Smooth muscle cell (in vitro differentiated cells): Measurements from ENCODE around the gene WDFY4. TPM values are rescaled to one million over a fixed set of nuclear protein-coding genes. Genes with fewer than 3 reads are reported as not detected.

Source experiments
- DNase-seq: peaks from one replicate; lab custom pipeline; 2025; ENCODE audit not compliant: unreplicated experiment; lab: John Stamatoyannopoulos, UW
- H2AFZ ChIP-seq: fragments of 200-600 bp; sonication (generic); 2 replicates; pipeline ENCODE4 v1.6.0; 2016; ENCODE audit warnings: antibody characterized with exemption, low read depth, mild to moderate bottlenecking
- H3F3A ChIP-seq: fragments of 200-600 bp; sonication (generic); 2 replicates; pipeline ENCODE4 v1.6.0; 2017; ENCODE audit warnings: antibody characterized with exemption, low read depth
- H3K27ac ChIP-seq: fragments of 200-600 bp; sonication (generic); 2 replicates; pipeline ENCODE4 v1.5.1; 2016; ENCODE audit warnings: low read depth, mild to moderate bottlenecking
- H3K27me3 ChIP-seq: fragments of 200-600 bp; sonication (generic); 2 replicates; pipeline ENCODE4 v1.6.1; 2016; ENCODE audit warnings: low read depth, mild to moderate bottlenecking
- H3K36me3 ChIP-seq: fragments of 200-600 bp; sonication (generic); 2 replicates; pipeline ENCODE4 v1.5.1; 2016; ENCODE audit warnings: low read depth
- H3K4me1 ChIP-seq: fragments of 200-600 bp; sonication (generic); 2 replicates; pipeline ENCODE4 v1.5.1; 2016; ENCODE audit warnings: low read depth
- H3K4me2 ChIP-seq: fragments of 200-600 bp; sonication (generic); 2 replicates; pipeline ENCODE4 v1.6.0; 2016; ENCODE audit warnings: mild to moderate bottlenecking
- H3K4me3 ChIP-seq: fragments of 200-600 bp; sonication (generic); 2 replicates; pipeline ENCODE4 v1.5.1; 2016; ENCODE audit warnings: mild to moderate bottlenecking
- H3K79me2 ChIP-seq: fragments of 200-600 bp; sonication (generic); 2 replicates; pipeline ENCODE4 v1.6.0; 2016; ENCODE audit warnings: low read depth, mild to moderate bottlenecking
- H3K9ac ChIP-seq: fragments of 200-600 bp; sonication (generic); 2 replicates; pipeline ENCODE4 v1.6.0; 2016; ENCODE audit warnings: low read depth
- H3K9me3 ChIP-seq: fragments of 200-600 bp; sonication (generic); replicated peaks from 2 replicates; pipeline ENCODE4 v1.5.1; 2016; ENCODE audit warnings: low read depth
- H4K20me1 ChIP-seq: fragments of 200-600 bp; sonication (generic); 2 replicates; pipeline ENCODE4 v1.6.0; 2016; ENCODE audit warnings: low read depth
- WGBS: methylation state at CpG from one replicate; pipeline ENCODE4 v1.1.7; 2016; ENCODE audit warnings: low lambda C conversion rate; 5-methylcytosine and 5-hydroxymethylcytosine counted together
- polyA plus RNA-seq: library from polyadenylated mRNA; unstranded; fragments of >200 nt; fragmentation: Nextera tagmentation; extraction: Ambion mirVana; gene quantifications from 2 replicates; pipeline ENCODE4 v1.2.1, GENCODE V29; 2016
- total RNA-seq: library from RNA; depleted of rRNA; stranded (reverse); fragments of >200 nt; gene quantifications from 2 replicates; pipeline ENCODE4 v1.2.3, GENCODE V29; 2014
- TF ChIP-seq, protein P1 (sequence below): fragments of 200-600 bp; sonication (generic); IDR thresholded peaks from 2 replicates; pipeline ENCODE4 v1.5.1; 2017; ENCODE audit warnings: borderline replicate concordance, mild to moderate bottlenecking, antibody characterized with exemption; ENCODE audit not compliant: insufficient read depth, poor library complexity, severe bottlenecking

WDFY4 gene
- total and polyA plus RNA-seq, 2 experiments from 2014 or later: not detected

DNA sequence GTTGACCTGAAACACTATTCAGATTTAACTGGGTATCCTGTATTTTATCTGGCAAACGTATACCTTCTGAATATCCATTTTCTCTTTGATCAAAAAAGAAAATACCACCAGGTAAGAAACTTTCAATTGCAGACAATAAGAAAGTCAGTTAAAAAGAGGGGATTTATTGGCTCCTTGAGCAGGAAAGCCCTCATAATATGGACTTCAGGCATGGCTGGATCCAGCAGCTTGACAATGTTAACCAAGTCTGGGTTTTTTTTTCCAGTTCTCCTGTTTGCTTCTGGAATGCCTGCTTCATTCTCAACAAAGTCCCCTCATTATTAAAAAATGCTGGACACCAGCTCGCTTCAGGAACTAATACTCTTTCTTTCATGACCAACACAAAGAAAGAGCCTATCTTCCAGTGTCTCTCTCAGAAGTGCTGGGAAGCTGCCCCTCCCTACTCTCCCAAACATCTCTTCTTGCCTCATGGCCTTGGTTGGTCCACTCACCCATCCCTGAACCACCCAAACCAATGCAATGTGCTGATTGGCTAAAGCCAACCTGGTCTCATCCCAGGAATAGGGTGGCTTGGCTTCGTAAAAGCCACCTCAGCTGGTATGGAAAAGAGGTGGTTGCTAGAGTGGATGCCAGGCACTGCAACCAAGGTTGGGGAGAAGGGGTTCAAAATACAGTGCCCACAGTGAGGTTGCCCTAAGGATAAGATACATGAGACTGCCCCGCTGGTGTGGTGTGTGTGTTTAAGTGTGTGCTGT lies 30.6 kb upstream of the WDFY4 start:
- Histone ChIP-seq H4K20me1 (no peaks in the 10 kb centered on the region), H3K4me2 (no peak overlapping the region), H3K4me1 (no peaks in the 10 kb centered on the region), H3F3A (no peaks in the 10 kb centered on the region), H3K9ac (no peak overlapping the region), H3K36me3 (no peaks in the 10 kb centered on the region), H2AFZ (no peak overlapping the region), H3K4me3 (no peak overlapping the region), H3K79me2 (no peaks in the 10 kb centered on the region), H3K9me3 (no peaks in the 10 kb centered on the region), H3K27ac (no peak overlapping the region), H3K27me3 (peaks cover 62% of the 10 kb centered on the region)
- WGBS: 90% methylated on average over 4 of the region's 4 CpGs
- TF ChIP-seq, protein P1, sequence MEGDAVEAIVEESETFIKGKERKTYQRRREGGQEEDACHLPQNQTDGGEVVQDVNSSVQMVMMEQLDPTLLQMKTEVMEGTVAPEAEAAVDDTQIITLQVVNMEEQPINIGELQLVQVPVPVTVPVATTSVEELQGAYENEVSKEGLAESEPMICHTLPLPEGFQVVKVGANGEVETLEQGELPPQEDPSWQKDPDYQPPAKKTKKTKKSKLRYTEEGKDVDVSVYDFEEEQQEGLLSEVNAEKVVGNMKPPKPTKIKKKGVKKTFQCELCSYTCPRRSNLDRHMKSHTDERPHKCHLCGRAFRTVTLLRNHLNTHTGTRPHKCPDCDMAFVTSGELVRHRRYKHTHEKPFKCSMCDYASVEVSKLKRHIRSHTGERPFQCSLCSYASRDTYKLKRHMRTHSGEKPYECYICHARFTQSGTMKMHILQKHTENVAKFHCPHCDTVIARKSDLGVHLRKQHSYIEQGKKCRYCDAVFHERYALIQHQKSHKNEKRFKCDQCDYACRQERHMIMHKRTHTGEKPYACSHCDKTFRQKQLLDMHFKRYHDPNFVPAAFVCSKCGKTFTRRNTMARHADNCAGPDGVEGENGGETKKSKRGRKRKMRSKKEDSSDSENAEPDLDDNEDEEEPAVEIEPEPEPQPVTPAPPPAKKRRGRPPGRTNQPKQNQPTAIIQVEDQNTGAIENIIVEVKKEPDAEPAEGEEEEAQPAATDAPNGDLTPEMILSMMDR: no peak
- no peak for DNase-seq

GRCh38 chr10:48655411-48656240 lies 29.0 kb upstream of the WDFY4 start:
- H3F3A ChIP-seq: no peaks in the 10 kb centered on the region
- TF ChIP-seq, protein P1: no peak
- peaks cover 53% of the 10 kb centered on the region for H3K27me3 ChIP-seq
- H4K20me1 ChIP-seq: no peaks in the 10 kb centered on the region
- peak overlapping the region; percentile 89 for H3K4me2 ChIP-seq
- no peaks in the 10 kb centered on the region for H3K4me1 ChIP-seq
- no peaks in the 10 kb centered on the region for H3K9me3 ChIP-seq
- peak overlapping the region; percentile 66 for H2AFZ ChIP-seq
- WGBS: 53% methylated on average over 53 of the region's 55 CpGs
- no peak for DNase-seq
- no peaks in the 10 kb centered on the region for H3K79me2 ChIP-seq
- no peaks in the 10 kb centered on the region for H3K36me3 ChIP-seq
- H3K4me3 ChIP-seq: peak overlapping the region; percentile 49
- H3K9ac ChIP-seq: no peak overlapping the region
- no peak overlapping the region for H3K27ac ChIP-seq

- no peaks in the 10 kb centered on the region for H4K20me1 ChIP-seq
- no peak overlapping the region for H3K27ac ChIP-seq
- peak overlapping the region; percentile 89 for H3K4me2 ChIP-seq
- no peaks in the 10 kb centered on the region for H3K36me3 ChIP-seq
- peak; percentile 80 for DNase-seq
- H3K9ac ChIP-seq: no peak overlapping the region
- WGBS: 4% methylated on average over 40 of the region's 46 CpGs
- peak overlapping the region; percentile 49 for H3K4me3 ChIP-seq
- TF ChIP-seq, protein P1: peak; percentile 96
- H3K79me2 ChIP-seq: no peaks in the 10 kb centered on the region
- H2AFZ ChIP-seq: peak overlapping the region; percentile 85
- no peaks in the 10 kb centered on the region for H3F3A ChIP-seq
- H3K4me1 ChIP-seq: no peaks in the 10 kb centered on the region
- H3K27me3 ChIP-seq: peaks cover 46% of the 10 kb centered on the region
- H3K9me3 ChIP-seq: no peaks in the 10 kb centered on the region
These were observed 28.3 kb upstream of the WDFY4 start for GRCh38 chr10:48656241-48656913.
